GM21381 (cell line): Measurements from ENCODE around the gene RUNX1.

ENCODE experiments used
- ATAC-seq: cut with Tn5 transposase; IDR thresholded peaks from one replicate; pipeline ENCODE4 v1.9.1; 2021; ENCODE audit warnings: mild to moderate bottlenecking, moderate library complexity; ENCODE audit not compliant: unreplicated experiment

The RUNX1 gene

DNA sequence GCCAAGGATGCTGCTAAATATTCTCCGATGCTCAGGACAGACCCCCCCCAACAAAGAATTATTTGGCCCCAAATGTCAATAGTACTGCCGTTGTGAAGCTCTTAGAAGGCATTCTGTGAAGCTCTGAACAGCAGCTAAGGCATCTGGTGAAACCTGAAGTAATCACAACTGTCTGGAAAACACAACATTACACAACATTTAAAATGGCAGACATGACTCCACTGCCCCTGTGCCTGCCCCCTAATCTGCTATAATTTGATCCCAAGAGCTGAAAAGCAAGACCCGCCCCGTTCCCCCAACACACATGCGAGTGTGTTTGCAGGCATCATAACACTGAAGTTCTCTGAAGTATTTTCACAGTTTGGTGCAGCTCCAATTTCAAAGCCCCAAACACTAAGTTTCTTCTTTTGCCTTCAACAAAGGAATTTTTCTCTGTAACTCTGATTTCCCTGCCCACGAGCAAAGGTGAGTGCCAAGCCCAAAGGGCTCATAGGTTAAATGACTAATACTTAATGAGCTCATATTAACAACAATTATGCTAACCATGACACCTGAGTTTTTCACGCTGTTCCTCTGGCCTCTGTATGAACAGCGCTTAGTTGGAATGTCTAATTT, 251.1 kb downstream of the RUNX1 start:
- ATAC-seq = no peak

DNA sequence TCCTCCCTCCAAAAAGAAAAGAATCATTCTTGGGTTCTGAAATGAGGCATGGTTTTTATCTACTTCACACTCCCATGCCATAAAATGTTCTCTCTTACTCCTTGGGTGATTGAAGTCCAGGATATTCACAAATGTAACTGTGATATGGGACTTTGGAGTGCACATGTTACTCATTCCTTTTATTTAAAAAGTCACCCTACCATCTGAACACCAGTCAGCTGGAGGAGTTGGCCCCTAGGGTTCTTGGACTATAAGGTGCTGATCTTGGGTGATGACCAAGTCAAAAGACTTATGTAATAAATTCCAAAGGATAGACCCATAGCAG, 251.9 kb downstream of the RUNX1 start:
- ATAC-seq = no peak

DNA sequence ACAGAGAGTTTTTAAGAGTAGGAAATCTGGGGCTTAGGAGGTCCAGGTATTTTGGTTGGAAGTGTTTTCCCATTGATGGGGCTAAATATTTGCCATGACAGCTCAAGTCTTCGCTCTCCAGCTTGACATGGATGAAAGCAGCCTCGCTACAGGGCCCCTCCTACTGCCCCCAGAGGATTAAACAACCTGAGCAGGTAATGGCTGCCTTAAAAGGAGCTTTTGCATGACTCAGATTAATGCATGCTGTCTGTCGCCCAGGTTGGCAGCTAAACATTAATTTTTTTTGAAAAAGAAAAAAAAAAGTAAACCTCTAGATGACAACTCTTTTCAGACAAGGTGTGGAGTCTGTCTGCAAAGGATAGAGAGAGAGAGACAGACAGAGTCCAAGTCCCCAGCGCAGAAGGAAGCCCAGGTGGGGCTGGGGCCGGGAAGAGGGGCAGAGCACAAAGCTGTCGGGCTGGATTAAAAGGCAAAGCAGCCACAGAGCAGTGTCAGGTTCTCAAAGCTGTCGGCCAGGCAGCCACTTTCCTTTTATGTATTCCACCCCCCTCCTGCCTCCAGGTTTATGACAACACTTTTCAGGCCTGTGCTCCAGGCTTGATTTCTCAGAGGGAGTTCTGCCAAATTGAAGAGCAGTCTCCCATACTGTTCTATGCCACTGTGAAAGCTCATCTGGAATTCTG, 252.4 kb downstream of the RUNX1 start:
- no peak for ATAC-seq

DNA sequence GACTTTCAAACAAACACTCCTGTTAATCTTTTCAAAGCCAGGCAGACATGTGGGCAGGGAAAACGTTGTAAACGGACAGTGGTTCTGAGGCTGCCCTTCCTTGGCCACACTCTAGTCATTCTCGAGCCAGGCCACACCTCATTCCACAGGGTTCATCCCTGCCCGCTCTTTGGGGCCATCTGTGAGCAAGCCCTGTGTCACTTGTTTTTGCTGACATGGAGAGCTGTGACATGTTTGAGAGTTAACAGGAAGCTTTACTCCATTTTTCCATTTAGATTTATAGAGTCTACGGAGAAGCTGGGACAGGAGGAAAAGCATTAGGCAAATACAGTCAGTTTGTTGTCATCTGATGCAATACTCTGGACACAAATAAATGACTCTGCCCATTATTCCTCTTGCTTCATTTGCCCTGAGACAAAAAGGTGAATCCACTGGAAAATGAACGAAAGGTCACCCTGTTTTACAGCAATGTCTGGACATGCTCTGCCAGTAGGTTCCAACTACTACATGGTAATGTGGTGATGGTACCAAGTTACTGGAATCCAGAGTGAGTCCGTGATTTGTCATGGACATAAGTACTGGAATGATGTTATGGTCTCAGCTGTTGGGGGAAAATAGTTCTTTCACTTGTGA, 253.4 kb downstream of the RUNX1 start:
- ATAC-seq = no peak

DNA sequence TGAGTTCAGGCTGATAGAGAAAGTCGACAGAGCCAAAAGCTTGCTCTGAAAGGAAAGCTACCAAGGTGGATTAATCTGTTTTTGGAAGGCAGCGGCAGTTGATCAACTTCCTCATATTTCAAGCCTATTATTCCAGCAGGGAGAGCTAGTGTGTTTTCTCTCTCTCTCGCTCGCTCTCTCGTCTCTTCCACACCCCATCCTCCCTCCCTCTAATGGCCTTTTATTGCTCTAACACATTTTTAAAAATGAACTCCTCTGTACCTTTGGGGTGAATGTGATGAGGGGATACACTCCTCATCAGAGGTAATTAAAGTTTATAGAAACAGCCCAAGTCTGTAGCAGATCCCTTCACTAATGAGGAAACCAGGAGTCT, 253.9 kb downstream of the RUNX1 start:
- ATAC-seq = no peak

DNA sequence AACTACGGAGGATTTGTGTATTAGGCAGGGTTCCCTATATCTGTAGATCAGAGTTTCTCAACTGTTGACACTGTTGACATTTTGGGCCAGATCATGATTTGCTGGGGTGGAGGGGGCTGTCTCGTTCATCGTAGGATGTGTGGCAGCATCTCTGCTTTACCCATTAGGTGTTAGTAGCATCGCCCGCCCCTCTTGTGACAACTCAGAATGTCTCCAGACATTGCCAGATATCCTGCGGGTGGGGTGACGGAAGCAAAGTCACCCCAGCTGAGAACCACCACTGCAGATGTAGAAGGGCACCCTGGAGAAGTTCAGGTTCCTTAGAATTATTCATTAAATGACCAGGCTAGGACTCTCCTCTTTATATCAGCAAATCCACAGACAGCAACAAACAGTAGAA, 254.4 kb downstream of the RUNX1 start:
- ATAC-seq = no peak

DNA sequence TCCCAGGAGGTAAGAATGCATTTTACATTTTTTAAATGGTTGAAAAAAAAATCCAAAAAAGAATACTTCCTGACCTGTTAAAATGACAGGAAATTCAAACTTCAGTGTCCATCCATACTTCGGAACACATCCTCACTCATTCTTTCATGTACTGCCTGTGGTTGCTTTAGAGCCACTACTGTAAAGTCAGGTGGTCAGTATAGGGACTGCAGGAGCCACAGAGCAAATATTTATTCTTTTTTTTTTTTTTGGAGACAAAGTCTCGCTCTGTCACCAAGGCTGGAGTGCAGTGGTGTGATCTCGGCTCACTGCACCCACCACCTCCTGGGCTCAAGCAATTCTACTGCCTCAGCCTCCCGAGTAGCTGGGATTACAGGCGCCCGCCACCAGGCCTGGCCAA, 255.6 kb downstream of the RUNX1 start:
- ATAC-seq = no peak

DNA sequence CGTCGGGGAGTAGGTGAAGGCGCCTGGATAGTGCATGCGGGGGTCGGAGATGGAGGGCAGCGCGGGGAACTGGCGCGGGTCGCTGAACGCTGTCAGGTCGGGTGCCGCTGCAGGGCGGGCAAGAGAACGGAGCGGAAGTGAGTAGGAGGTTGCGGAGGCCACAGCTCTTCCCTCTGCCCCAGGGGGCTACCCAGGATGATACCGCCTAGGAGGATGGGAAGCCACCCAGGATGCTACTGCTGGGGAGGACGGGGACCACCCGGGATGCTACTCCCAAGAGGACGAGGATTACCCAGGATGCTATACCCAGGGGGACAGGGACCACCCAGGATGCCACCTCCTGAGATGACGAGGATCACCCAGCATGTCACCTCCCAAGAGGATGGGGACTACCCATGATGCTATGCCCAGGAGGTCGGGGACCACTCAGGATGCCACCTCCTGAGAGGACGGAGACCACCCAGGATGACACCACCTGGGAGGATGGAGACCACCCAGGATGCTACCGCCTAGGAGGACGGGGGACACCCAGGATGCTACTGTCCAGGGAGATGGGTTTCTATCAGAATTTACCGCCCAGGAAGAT, 256.5 kb downstream of the RUNX1 start:
- no peak for ATAC-seq

DNA sequence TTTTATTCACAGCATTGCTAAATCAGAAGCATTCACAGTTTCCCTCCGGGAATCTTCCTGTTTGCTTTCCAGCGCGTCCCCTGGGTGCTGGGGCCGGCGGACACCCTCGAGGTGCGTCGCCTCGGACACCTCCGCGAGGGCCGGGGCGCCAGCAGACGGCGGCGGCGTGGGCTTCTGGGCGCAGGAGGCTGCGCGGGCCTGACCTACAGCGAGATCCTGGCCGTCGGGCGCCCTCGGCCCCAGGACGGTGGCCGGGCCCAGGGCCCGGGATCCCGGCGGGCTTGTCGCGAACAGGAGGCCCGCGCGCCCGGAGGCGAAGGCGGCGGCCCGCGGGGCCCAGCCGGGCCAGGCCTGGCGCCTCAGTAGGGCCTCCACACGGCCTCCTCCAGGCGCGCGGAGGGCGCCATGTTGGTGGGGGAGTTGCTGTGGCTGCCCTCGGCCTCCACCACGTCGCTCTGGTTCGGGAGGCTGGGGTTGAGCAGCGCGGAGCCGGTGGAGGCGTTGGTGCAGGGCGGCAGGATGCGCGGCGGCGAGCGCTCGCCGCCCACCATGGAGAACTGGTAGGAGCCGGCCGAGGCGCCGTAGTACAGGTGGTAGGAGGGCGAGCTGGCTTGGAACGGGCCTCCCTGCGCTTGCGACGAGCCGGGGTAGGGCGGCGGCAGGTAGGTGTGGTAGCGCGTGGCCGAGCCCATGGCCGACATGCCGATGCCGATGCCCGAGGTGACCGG, 257.2 kb downstream of the RUNX1 start:
- ATAC-seq = no peak

DNA sequence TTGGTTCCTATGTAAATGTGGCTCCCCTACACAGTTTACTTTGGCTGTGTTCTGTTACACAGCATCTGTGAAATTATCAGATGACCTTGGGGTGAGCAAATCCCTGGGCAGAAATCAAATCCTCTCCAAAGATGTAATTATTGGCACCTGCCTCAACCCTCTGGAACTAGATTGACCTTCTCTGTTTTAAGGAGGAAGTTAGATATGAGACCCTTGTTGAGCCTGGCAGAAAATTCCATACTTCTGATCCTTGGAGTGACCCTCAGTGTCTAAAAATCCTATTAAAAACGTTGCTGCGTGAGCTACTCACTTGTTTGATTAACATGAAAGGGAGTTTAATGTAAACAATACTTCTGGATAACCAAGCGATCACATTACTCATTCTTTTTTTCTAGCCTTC, 258.3 kb downstream of the RUNX1 start:
- no peak for ATAC-seq

DNA sequence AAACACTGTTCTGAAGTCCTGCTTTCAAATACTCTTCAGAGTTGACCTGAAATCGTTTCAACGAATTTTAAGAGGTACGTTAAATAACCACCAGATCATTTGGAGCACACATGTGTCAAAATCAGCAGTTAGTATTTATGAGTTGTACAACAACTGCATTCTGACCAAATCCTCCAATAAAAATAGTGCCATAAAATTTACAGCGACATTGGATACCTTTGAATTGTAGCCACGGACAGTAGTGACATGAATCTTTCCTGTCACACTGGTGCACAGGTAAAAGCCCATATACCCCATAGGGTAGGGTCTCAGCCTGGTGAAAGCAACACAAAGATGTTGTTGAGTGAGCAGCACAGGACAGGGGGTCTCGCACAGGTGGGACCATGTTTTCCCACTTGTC, 258.8 kb downstream of the RUNX1 start:
- no peak for ATAC-seq

DNA sequence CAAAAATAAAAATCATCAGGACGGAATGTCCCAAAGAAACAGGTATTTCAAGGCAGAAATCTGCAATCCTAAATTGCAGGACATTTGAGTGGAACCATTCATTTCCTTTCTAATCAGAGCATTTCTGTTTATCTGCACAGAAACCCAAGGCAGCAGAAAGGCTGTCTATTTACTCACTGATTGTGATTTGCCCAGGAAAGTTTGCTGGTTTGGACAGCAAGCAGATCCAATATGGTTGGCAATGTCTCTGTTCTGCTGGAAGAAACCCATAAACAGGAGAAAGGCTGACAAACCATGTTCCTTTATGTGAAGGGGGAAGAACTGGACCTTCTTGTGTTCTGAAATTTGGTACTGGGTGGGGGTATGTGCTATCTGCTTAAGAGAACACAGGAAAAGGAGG, 260.2 kb downstream of the RUNX1 start:
- ATAC-seq = no peak

DNA sequence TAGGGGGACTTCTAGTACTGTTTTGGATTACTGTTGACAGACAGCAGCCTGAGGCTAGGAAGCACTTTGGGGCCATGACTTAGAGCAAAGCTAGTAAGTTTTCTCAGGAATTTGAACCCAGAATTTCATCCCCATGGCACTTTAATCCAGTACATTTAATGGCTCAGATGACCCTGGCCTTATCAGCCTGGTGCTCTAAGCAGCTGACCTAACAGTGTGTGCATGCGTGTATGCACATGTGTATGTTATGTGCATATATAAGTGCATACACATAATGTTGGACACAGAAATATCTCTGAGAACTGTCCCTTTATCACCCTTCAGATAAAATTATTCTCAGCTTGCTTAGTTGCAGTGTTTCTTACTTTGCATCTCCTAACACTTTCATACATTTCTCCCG, 265.3 kb downstream of the RUNX1 start:
- no peak for ATAC-seq

DNA sequence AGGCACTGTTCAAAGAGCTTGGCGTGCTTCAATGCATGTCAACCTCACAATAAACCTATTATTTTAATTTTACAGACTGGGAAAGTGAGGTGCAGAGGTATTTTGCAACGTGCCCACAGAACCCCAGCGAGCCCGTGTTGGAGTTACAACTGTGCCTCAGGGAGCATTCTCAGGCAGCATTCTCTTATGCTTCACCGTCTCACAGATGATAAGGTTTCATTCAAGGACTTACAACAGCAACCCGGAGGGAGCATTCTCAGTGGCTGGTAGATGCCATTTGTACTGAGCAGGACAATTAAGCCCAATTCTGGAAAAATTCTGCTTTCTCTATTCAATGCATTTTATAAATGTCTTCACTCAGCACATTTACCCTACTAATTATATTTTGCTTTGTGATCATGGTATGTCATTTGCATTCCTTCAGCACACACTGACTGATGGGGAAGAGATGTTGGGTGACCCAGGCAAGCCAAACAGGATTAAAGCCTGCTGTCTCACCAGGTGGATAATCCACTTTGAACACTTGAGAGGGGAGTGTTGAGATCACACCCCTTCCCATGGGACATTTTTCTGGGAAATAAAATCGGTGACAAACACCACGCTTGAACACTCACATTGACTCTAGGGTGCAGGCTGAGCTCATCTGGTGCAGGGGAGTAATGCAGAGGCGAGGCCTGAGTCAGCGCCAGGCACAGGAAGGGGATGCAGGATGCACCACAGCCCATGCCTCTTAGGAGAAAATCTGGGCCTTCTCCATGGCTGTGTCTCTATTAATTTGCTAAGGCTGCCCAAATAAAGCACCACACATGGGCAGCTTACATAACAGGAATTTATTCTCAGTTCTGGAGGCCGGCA, 266.4 kb downstream of the RUNX1 start:
- ATAC-seq = no peak

DNA sequence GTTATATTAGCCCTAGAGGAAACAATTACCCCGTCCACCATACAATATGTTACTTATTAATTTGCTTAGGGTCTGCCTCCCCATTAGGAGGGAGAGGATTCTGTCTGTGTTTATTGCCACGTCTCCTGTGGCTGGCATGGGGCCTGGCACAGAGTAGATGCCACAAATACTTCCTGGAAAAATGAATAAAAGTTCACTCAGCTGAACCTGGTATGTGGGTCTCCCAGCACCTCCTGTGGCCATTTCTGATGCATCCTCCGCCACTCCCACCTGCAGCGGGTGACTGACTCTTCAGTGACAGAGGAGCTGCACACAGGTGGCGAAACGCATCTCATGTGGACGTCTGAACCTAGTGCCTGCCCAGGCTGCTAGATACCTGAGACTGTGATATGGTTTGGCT, 267.6 kb downstream of the RUNX1 start:
- no peak for ATAC-seq

DNA sequence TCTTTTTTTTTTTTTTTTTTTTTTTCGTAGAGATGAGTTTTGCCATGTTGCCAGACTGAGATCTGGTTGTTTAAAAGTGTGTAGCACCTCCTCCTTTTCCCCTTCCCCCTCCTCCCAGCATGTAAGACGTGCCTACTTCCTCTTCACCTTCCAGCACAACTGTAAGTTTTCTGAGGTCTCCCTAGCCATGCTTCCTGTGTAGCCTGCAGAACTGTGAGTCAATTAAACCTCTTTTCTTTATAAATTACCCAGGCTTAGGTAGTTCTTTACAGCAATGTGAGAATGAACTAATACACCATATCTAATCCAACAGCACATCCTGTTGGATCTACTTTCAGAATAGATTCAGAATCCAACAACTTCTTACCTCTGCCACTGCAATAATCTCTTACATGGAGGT, 269.2 kb downstream of the RUNX1 start:
- no peak for ATAC-seq

DNA sequence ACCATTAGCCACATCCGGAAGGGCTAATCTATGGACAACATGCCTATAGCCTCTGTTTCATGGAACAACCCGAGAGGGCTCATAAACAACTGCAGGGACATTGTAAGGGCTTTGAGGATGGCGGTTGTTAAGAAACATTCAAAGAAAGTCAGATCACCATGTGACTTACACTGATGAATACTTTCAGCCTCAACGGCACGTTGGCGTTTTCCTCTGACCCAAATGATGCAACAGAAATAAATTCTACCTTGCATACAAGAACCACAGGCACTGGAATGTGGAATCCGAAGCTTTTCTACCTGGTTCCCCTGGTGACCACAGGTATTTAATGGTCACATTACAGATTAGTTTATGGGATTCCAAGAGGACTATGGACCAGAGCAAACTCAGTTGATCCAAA, 273.3 kb downstream of the RUNX1 start:
- ATAC-seq = no peak

DNA sequence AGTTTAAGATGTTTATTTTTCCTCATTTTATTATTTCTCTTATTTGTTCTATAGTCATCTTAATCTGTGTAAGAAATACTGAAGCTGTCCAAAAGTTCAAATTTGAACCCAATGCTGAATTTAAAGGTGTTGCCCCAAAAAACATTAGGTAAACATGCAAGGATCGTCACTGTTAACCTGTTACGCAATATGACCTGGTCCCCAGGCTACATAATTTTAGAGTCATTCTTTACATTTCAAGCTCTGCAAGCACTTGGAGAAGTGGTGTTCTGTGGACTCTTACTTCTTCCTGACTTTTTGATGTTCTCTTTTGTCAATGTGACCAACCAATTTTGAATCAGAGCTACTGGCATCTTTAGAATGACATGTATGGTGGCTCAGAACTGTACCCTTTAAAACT, 274.4 kb downstream of the RUNX1 start:
- no peak for ATAC-seq

DNA sequence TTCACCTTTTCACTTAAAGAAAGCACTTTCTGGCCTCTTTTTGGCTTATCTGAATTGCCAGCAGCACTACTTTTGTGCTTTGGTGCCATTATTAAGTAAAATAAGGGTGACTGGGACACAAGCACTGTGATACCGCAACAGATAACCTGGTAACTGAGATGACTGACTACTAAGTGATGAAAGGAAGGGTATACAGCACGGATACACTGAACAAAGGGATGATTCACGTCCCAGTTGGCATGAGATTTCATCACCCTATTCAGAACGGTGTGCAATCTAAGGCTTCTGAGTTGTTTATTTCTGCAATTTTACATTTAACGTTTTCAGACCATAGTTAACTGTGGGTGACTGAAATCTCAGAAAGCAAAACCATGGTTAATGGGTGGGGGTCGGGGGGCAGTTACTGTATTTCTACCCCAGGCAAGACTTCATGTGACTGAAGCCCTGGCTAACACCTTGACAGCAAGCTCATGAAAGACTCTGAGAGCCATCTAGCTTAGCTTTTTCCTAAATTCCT, 277.5 kb downstream of the RUNX1 start:
- ATAC-seq = no peak

DNA sequence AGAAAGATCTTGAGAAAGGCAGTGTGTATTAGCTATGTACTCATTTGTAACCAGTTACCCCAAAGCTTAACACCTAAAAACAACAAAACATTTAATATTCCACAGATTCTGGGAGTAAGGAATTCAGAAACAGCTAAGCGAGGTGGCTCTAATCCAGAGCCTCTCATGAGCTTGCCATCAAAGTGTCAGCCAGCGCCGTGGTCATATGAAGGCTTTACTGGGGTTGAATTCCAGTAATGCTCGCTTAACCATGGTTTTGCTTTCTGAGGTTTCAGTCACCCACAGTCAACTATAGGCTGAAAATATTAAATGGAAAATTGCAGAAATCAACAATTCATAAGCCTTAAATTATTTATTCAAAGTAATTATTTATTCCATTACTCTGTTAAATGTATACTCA, 278.5 kb downstream of the RUNX1 start:
- no peak for ATAC-seq

DNA sequence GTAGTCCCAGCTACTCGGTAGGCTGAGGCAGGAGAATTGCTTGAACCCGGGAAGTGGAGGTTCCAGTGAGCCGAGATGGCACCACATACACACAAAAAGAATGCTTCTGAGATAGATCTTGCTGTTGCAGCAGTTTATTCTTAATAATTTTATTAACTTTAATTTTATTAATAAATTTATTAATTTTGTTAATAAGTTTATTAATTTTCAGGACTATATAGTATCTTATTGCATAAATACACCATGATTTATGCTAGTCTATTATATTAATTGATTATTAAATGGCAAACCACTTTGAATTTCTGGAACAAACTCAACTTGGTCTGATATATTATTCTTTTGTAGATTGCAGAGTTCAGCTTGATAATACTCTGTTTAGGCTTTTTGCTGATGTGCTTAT, 280.8 kb downstream of the RUNX1 start:
- no peak for ATAC-seq
